ENCODE data around the gene SRF.
A peak's percentile ranks its signal among the peaks of the same experiment; 100 is the strongest.

Gene SRF

DNA sequence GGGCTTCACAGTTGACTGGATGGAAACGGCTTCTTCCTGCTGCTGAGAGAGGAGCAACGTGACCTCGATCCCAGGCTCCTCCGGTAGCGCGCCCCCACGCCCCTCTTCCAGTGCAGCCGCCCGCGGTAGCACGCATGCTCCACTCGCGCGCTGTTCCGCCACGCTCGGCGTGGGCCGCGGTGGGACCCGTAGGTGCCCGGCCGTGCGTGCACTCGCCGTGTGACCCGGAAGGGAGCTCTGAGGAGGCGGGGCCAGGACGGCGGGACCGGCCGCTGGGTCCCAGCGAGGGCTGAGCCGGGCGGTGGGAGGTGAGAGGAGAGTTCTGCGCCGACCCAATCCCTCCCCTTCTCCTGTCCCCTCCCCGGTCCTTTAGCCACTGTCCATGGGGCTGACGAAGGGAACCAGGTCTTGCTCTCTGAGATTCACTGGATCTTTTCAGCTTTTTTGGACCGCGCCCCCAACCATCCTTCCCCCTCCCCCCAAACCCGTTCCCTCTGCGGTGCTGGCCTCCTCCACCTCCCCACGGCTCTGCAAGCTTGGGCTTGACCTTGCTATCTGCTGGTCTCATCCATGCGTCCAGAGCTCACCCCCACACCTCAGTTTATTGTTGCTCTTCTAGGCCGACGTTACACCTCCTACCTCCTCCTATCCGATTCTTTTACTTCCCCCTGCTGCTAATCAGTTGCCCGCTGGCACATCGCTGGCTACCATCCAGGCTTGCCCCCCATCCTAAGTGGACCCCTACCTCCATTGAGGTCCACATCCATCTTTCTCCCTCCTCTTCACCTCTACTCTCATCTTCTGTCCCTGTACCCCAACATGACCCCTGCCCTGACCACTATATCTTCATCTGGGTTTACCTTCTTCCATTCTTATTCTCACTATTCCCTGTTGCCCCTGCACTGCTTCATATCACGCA lies 11.1 kb downstream of the SRF start, which contains the start of gene CUL9:
TSS of gene CUL9 (plus strand) at position 255 of the 919 bp plus-strand sequence. CDS start 2,115 bp downstream, outside the sequence.
- peak; percentile 94 for DNase-seq (ENCODE audit: low spot score)
- in situ Hi-C loops (cut with MboI; ENCODE audit: low sequenced_read_pairs, unreplicated experiment) = no loop called here
- TF ChIP-seq, protein P1, sequence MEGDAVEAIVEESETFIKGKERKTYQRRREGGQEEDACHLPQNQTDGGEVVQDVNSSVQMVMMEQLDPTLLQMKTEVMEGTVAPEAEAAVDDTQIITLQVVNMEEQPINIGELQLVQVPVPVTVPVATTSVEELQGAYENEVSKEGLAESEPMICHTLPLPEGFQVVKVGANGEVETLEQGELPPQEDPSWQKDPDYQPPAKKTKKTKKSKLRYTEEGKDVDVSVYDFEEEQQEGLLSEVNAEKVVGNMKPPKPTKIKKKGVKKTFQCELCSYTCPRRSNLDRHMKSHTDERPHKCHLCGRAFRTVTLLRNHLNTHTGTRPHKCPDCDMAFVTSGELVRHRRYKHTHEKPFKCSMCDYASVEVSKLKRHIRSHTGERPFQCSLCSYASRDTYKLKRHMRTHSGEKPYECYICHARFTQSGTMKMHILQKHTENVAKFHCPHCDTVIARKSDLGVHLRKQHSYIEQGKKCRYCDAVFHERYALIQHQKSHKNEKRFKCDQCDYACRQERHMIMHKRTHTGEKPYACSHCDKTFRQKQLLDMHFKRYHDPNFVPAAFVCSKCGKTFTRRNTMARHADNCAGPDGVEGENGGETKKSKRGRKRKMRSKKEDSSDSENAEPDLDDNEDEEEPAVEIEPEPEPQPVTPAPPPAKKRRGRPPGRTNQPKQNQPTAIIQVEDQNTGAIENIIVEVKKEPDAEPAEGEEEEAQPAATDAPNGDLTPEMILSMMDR (IDR thresholded peaks at IDR 0.05; ENCODE audit: borderline replicate concordance, control extremely low read depth, extremely low read depth, insufficient read depth, missing control alignments) = peak; percentile 4

- TF ChIP-seq, protein P1 (IDR thresholded peaks at IDR 0.05; ENCODE audit: borderline replicate concordance, control extremely low read depth, extremely low read depth, insufficient read depth, missing control alignments) = no peak
- no peak for DNase-seq (ENCODE audit: low spot score)
- in situ Hi-C loops (cut with MboI; ENCODE audit: low sequenced_read_pairs, unreplicated experiment) = no loop called here
Measured at GRCh38 chr6:43183441-43183840, 12.4 kb downstream of the SRF start.

- in situ Hi-C loops (cut with MboI; ENCODE audit: low sequenced_read_pairs, unreplicated experiment) = no loop called here
- DNase-seq (ENCODE audit: low spot score) = no peak
- TF ChIP-seq, protein P1 (IDR thresholded peaks at IDR 0.05; ENCODE audit: borderline replicate concordance, control extremely low read depth, extremely low read depth, insufficient read depth, missing control alignments) = no peak
Measured at GRCh38 chr6:43184268-43184985, 13.4 kb downstream of the SRF start.

DNA sequence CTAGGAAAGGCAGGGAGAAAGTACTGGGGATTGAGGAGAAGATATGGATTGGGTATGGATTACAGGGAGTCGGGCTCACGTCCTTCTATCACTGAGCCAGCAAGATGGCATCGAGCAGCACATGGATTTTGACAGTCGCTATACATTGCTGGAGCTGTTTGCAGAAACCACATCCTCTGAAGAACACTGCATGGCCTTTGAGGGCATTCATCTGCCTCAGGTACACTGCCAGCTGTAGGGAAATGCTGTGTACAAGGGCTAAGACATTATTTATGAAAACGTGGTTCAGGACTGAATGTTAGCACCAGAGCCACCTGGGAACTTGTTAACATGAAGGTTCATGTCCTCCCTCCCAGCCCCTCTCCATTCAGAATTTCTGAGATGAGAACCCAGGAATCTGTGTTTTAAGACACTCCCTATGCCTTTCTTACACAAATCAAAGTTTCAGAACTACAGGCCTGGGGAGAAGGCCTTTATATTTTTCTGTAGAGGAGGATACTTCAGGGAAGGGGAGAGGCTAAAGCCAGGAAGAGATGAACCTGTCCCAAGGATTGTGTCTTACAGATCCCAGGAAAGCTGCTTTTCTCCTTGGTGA lies 14.4 kb downstream of the SRF start:
- in situ Hi-C loops (cut with MboI; ENCODE audit: low sequenced_read_pairs, unreplicated experiment) = no loop called here
- TF ChIP-seq, protein P1 (IDR thresholded peaks at IDR 0.05; ENCODE audit: borderline replicate concordance, control extremely low read depth, extremely low read depth, insufficient read depth, missing control alignments) = no peak
- no peak for DNase-seq (ENCODE audit: low spot score)

GRCh38 chr6:43186019-43186418 lies 14.9 kb downstream of the SRF start:
- TF ChIP-seq, protein P1 (IDR thresholded peaks at IDR 0.05; ENCODE audit: borderline replicate concordance, control extremely low read depth, extremely low read depth, insufficient read depth, missing control alignments) = no peak
- in situ Hi-C loops (cut with MboI; ENCODE audit: low sequenced_read_pairs, unreplicated experiment) = no loop called here
- DNase-seq (ENCODE audit: low spot score) = no peak

DNA sequence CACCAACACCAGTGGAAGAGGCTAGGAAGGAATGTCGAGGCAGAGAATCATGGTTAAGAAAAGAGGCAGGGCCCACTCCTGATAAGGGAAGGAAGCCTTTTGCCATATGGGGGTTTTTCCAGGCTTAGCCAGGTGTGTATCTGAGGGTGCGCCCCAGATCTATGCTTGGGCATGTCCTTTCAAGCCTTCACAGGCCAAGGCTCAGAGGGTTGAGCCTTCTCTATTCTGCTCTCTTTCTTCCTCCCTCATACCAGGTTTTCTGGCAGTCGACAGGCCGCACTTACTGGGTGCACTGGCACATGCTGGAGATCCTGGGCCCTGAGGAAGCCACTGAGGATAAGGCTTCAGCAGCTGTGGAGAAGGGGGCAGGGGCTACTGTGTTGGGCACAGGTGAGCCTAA lies 15.6 kb downstream of the SRF start:
- in situ Hi-C loops (cut with MboI; ENCODE audit: low sequenced_read_pairs, unreplicated experiment) = no loop called here
- TF ChIP-seq, protein P1 (IDR thresholded peaks at IDR 0.05; ENCODE audit: borderline replicate concordance, control extremely low read depth, extremely low read depth, insufficient read depth, missing control alignments) = no peak
- DNase-seq (ENCODE audit: low spot score) = no peak

All from GM13976 (cell line).